GM18868 (cell line): ENCODE data around the gene SNED1.

Experiments used
- ATAC-seq: cut with Tn5 transposase; IDR thresholded peaks from one replicate; pipeline ENCODE4 v1.9.1; 2021; ENCODE audit warnings: mild to moderate bottlenecking, moderate library complexity; ENCODE audit not compliant: unreplicated experiment

Gene SNED1

DNA sequence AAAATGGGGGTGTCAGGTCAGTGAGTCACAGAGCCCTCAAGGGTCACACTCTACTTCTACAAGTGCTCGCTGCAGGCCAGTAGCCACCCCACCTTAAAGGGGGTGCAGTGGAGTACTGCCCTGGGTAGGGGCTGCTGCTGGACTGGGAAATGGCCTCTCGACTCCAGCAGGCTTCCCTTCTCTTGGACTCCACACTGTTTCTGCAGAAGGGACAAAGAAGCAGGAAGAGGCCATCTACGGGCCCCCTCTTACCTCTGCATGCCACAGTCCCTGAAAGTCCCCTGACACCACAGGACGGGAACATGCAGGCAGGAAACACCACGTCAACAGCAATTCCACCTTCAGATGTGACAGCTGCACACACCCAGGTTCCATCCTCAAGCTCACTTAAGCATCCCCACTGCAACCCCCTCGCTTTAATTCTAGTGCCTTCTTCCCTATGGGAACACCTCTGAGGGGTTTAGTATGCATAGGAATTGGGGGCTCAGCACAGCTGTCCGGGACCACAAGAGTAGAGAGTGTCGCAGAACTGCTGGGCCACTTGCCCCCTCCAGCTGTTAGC is 22.3 kb downstream of the SNED1 start:
- no peak for ATAC-seq

- ATAC-seq: no peak
Measured at GRCh38 chr2:241025639-241026038, 27.2 kb downstream of the SNED1 start.

GRCh38 chr2:241029599-241030332 is 31.3 kb downstream of the SNED1 start:
- ATAC-seq: no peak

DNA sequence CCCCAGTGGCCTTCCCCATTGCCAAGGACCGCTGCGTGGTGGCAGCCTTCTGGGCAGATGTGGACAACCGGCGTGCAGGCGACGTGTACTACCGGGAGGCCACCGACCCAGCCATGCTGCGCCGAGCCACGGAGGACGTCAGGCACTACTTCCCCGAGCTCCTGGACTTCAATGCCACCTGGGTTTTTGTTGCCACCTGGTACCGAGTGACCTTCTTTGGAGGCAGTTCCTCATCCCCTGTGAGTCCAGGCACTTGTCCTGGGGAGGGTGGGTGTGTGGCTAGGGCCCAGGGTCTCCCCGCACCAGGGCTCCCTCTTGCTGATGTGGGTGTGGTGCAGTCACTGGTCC is 31.9 kb downstream of the SNED1 start:
- ATAC-seq: no peak

DNA sequence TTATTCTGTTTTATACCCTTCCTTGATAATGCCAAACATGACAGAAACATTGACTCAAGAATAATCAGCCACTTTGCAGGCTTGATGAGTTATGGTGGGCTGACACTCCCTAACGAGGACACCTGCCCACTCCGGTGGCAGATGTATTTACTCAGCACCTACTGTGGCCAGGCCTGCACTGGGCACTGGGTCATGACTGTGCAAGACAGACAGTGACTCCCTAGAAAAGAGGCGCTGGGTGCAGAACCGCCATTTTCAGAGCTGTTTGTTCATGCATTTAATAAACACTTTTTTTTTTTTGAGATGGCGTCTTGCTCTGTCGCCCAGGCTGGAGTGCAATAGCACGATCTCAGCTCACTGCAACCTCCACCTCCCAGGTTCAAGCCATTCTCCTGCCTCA is 32.5 kb downstream of the SNED1 start:
- no peak for ATAC-seq

DNA sequence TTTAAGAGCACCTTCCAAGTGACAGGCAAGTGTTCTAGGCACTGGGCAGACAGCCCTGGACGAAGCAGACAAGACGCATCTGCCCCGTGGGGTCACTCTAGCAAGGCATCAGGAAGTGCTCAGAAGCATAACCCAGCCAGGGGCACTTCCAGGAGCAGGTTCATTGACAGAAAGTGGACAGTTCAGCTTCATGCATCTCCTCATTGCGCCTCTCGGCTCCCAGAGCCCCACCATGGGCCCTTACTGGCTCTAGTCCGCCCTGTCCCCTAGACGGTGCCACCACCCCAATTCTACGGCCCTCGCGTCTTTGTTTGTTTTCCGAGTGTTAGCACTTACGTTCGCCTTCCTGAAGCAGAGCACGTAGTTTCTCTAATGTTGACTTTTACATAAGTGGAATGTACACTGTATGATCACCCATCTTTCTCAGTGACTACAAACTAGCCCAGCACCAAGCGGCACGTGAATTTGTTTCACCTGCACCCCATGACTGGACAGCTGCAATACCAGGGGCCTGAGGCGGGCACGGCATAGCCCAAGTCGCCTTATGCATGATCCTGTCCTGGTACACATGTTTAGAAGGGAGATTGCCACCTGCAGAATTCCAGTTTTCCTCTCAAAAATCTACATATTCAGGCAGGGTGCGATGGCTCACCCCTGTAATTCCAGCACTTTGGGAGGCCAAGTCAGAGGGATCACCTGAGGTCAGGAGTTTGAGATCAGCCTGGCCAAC is 33.2 kb downstream of the SNED1 start:
- ATAC-seq: no peak

- no peak for ATAC-seq
Measured at GRCh38 chr2:241033336-241033987, 35.0 kb downstream of the SNED1 start.

DNA sequence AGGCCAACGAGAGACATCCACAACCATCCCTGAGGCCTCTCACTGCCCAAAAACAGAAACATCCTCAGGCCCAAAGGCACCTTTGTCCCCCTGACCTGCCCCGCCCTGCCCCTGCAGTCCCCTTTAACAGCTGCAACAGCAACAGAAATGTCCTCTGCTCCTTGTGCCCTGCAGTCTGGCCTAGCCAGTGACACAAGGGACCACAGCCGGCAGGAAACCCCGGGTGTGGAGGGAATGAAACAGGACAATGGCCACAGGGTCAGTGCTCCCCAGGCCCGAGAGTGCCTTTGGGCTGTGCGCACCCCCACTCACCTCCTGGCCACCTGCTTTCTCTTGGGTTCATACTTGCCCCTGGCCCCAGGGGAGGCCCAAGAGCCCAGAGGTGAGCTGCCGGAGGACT is 35.6 kb downstream of the SNED1 start:
- no peak for ATAC-seq

- no peak for ATAC-seq
Measured at GRCh38 chr2:241034490-241035141, 36.2 kb downstream of the SNED1 start.

- no peak for ATAC-seq
Measured at GRCh38 chr2:241035142-241035817, 36.9 kb downstream of the SNED1 start.

- no peak for ATAC-seq
Measured at GRCh38 chr2:241035818-241036396, 37.5 kb downstream of the SNED1 start.

DNA sequence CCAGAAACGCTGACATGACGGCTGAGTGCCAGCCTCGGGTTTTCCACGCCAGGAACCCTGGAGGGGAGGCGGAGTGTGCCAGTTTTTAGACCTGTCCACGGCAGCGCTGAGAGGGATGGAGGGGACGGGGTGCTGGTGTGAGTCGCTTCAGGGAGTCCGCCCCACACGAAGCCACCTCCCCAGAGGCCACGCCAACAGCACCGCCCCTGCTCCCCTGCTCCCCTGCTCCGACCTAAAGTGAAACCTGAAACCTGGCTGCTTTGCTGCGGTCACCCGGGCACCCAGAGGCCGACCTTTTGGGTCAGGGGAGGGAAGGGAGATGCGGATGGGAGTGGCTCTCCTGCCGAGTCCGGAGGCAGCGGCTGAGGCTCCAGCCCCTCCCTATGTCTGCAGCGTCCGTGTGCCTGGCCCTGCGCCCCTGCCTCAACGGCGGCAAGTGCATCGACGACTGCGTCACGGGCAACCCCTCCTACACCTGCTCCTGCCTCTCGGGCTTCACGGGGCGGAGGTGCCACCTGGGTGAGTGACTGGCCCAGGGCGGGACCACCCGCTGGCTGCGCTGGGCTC is 38.1 kb downstream of the SNED1 start:
- ATAC-seq: no peak

DNA sequence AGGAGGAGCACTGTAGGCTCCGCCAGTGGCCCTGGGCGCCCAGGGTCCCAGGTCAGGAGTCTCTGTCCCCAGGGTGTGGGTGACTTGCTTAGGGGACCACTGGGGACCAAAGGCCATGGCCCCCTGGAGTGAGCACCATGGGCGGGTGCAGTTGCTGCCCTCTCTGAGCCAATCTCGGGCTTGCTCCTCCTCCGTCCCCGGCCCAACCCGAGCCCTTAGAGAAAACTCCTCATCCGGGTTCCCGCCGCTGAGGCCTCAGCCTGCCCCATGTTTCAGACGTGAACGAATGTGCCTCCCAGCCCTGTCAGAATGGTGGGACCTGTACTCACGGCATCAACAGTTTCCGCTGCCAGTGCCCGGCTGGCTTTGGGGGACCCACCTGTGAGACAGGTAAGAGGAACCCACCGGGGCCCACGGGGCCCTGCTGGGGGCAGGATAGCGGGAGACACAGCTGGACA is 38.6 kb downstream of the SNED1 start:
- no peak for ATAC-seq

DNA sequence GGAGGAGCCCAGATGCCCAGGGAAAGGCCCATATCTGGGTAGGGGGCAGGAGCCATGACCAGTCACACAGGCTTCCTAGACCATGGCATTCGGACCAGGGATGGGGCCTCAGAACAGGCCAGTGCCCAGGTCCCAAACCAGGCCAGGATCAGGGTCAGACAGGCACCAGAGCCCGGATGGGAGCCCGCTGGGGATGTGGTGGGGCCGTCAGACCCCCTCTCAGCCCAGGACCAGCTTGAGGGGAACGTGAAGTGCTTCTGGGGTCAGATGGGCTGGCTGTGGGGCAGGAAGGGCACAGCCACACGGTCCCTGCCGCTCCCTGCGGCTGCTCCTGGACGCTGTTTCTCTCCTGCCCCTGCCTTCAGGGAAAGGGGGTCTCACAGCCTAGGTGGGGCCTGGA is 39.1 kb downstream of the SNED1 start:
- ATAC-seq: no peak

GRCh38 chr2:241038374-241039180 is 40.2 kb downstream of the SNED1 start:
- no peak for ATAC-seq

DNA sequence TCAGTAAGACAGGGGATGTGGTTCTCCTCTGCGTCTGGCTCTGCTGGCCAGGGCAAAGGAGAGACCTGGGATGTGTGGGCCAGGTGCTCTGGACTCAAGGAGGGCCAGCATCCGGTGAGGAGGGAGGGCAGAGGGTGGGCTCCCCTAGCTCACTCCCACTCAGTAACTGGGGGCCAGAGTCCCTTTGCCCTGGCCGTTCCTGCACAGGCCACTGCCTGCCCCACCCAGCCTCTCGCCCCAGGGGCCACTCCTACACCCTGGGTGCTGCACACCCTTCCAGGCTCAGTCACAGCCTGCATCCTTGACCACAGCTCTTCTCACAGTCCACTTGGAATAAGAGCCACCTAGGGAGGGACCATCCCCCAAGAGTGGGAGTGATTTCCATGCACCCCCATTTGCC is 41.0 kb downstream of the SNED1 start:
- no peak for ATAC-seq

- no peak for ATAC-seq
Measured at GRCh38 chr2:241040081-241040803, 41.8 kb downstream of the SNED1 start.

DNA sequence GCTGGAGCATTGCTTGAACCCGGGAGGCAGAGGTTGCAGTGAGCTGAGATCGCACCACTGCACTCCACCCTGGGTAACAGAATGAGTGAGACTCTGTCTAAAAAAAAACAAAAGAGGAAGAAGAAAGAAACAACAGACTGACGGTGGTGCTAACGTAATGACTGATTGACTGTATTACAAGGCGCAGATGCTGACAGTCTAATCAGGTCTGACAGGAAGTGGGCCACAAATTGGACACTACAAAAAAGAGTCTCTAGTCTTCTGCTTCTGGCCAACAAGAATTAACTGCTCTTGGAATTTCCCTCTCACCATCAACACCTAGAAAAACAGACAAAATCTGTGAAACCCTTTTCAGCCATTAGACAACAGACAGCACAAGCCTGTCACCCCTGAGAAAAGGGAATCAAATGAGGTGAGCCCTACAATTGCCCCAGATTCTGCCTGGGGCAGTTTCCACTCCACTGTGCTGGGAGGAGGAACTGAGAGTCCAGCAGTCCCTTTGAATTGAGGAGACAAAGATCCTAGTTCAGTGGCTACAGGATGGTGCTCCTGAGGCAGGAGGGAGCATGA is 43.3 kb downstream of the SNED1 start:
- peak; percentile 81 for ATAC-seq
